T-cell (primary cell): ENCODE measurements around the gene PARP8. TPM values are rescaled to one million over a fixed set of nuclear protein-coding genes. Genes with fewer than 3 reads are reported as not detected.

Experiments used
- ATAC-seq, 4 experiments: fragments of 200-7000 bp in 3 of 4; fragments of 150-1000 bp in 1 of 4; cut with Tn5 transposase; replicated peaks in 1 of 4; 1 replicate in 3 of 4; 2 replicates in 1 of 4; pipeline ENCODE4 v1.10.0; 2021; ENCODE audit warnings: moderate library complexity in 3 of 4, mild to moderate bottlenecking in 2 of 4, moderate number of reproducible peaks in 1 of 4
- CTCF ChIA-PET, 2 donors: fragments of 300-600 bp; sonication (Branson Sonifier 250); formaldehyde crosslinking; loops; one replicate each; lab custom pipeline; 2022; ENCODE audit warnings: antibody characterized with exemption in 2 of 2; lab: Charles Lee
- POLR2A ChIA-PET, 2 donors: fragments of 300-600 bp; sonication (Branson Sonifier 250); formaldehyde crosslinking; loops; one replicate each; lab custom pipeline; 2022; ENCODE audit warnings: antibody characterized with exemption in 2 of 2; lab: Charles Lee
- DNase-seq, 35 experiments: peaks; one replicate each; pipeline versions ENCODE4 v3.0.0 to v3.0.0-alpha.2; 2013 to 2023
- H3K27ac ChIP-seq: one replicate; pipeline ENCODE4 v1.5.1; 2013; ENCODE audit warnings: low read length
- H3K27me3 ChIP-seq, 2 experiments: replicated peaks in 1 of 2; 1 replicate in 1 of 2; 2 replicates in 1 of 2; pipeline versions ENCODE4 v1.6.1 to v1.7.0; 2013; ENCODE audit warnings: low read length in 1 of 2, mixed read lengths in 1 of 2; ENCODE audit not compliant: control insufficient read depth in 2 of 2, insufficient read depth in 2 of 2; ENCODE audit errors: extremely low read depth in 1 of 2
- H3K36me3 ChIP-seq, 2 donors: 1 replicate in 1 of 2; 2 replicates in 1 of 2; pipeline versions ENCODE4 v1.6.1 to v1.7.0; 2013; ENCODE audit warnings: low read length in 1 of 2; ENCODE audit not compliant: control insufficient read depth in 2 of 2, insufficient read depth in 1 of 2; ENCODE audit errors: extremely low read depth in 1 of 2
- H3K4me1 ChIP-seq, 2 experiments: 1 replicate in 1 of 2; 2 replicates in 1 of 2; pipeline versions ENCODE4 v1.6.1 to v1.7.0; 2013; ENCODE audit warnings: low read length in 2 of 2, mixed read lengths in 1 of 2; ENCODE audit not compliant: insufficient read depth in 2 of 2, control insufficient read depth in 1 of 2; ENCODE audit errors: extremely low read depth in 1 of 2
- H3K4me3 ChIP-seq, 2 donors: 1 replicate in 1 of 2; 2 replicates in 1 of 2; pipeline versions ENCODE4 v1.5.1 to v1.7.0; 2013; ENCODE audit warnings: mild to moderate bottlenecking in 2 of 2, low read length in 1 of 2, moderate library complexity in 1 of 2; ENCODE audit not compliant: control insufficient read depth in 1 of 2; ENCODE audit errors: extremely low read depth in 1 of 2
- H3K9me3 ChIP-seq: 2 replicates; pipeline ENCODE4 v1.7.0; 2013
- H3K27ac Mint-ChIP-seq, 2 donors: one replicate each; pipeline ENCODE4 v1.8.0; 2020 to 2021; ENCODE audit warnings: mild to moderate bottlenecking in 2 of 2, mixed read lengths in 2 of 2
- H3K27me3 Mint-ChIP-seq, 2 donors: one replicate each; pipeline ENCODE4 v1.8.0; 2021 to 2022; ENCODE audit warnings: mixed read lengths in 2 of 2
- H3K36me3 Mint-ChIP-seq: one replicate; pipeline ENCODE4 v1.8.0; 2021; ENCODE audit warnings: mixed read lengths
- H3K4me1 Mint-ChIP-seq, 3 donors: one replicate each; pipeline ENCODE4 v1.8.0; 2020 to 2022; ENCODE audit warnings: mixed read lengths in 3 of 3, mild to moderate bottlenecking in 1 of 3
- H3K4me3 Mint-ChIP-seq, 3 donors: one replicate each; pipeline ENCODE4 v1.8.0; 2020 to 2022; ENCODE audit warnings: mild to moderate bottlenecking in 3 of 3, mixed read lengths in 3 of 3, moderate library complexity in 3 of 3
- H3K9me3 Mint-ChIP-seq, 3 donors: one replicate each; pipeline ENCODE4 v1.8.0; 2020 to 2022; ENCODE audit warnings: mixed read lengths in 3 of 3
- WGBS: methylation state at CpG from one replicate; pipeline ENCODE4 v1.1.5; 2013; ENCODE audit warnings: missing lambda C conversion rate; ENCODE audit not compliant: insufficient coverage; 5-methylcytosine and 5-hydroxymethylcytosine counted together
- total RNA-seq, 35 experiments: library from RNA in 6 of 35; stranded (reverse) in 6 of 35; fragments of 120-200 nt in 1 of 35; gene quantifications; one replicate each; pipeline versions ENCODE4 v1.2.1 to v1.2.4 and lab custom pipeline; 2013 to 2026

The PARP8 gene
- total RNA-seq, 5 donors from 2014 or later (not counting 1 experiment from before 2014, with no cell fraction given), result 92.8 to 252 (median 136) TPM

- H3K27me3 ChIP-seq, result no peaks in the 10 kb centered on the region
- H3K4me1 ChIP-seq, result peaks cover 31 to 40% of the 10 kb centered on the region in 2 experiments
- peak overlapping the region; percentile 81 for H3K27ac ChIP-seq
- Mint-ChIP-seq H3K4me1 (peaks cover 87 to 93% (median 90%) of the 10 kb centered on the region in 3 donors), H3K9me3 (no peaks in the 10 kb centered on the region), H3K27ac (peak overlapping the region; percentile 93 to 95), H3K27me3 (no peaks in the 10 kb centered on the region), H3K4me3 (peak overlapping the region; percentile 76 to 81 (median 80)), H3K36me3 (peaks cover 13% of the 10 kb centered on the region)
- ChIA-PET CTCF (no interaction called here), POLR2A (interaction anchor here (0.6 to 1.3 kb wide), 3 partner anchors 27 to 42 kb away, joined by 3 to 4 read pairs (median 3); no protein-coding TSS in a partner anchor)
- WGBS, result 0% methylated on average over 1 of the region's 2 CpGs
- no peaks in the 10 kb centered on the region for H3K9me3 ChIP-seq
- H3K4me3 ChIP-seq, result peak overlapping the region; percentile 24 to 35
- ATAC-seq (peak; percentile 94 to 97 (median 95)), DNase-seq (peak in 34 of 35 experiments; percentile 29 to 86 (median 50))
- H3K36me3 ChIP-seq, result peaks cover 0 to 4% of the 10 kb centered on the region in 2 donors
These were observed 44.8 kb downstream of the PARP8 start for GRCh38 chr5:50711280-50711679.

- H3K9me3 Mint-ChIP-seq, result no peaks in the 10 kb centered on the region
- WGBS, result 38% methylated on average over 1 of the region's 1 CpG
- peak overlapping the region; percentile 93 to 95 for H3K27ac Mint-ChIP-seq
- H3K36me3 Mint-ChIP-seq, result peaks cover 18% of the 10 kb centered on the region
- H3K27ac ChIP-seq, result peak overlapping the region; percentile 81
- no peaks in the 10 kb centered on the region for H3K9me3 ChIP-seq
- DNase-seq (no peak), ATAC-seq (no peak)
- no peaks in the 10 kb centered on the region for H3K27me3 ChIP-seq
- no peak overlapping the region for H3K4me3 ChIP-seq
- H3K27me3 Mint-ChIP-seq, result no peaks in the 10 kb centered on the region
- peaks cover 31 to 44% of the 10 kb centered on the region in 2 experiments for H3K4me1 ChIP-seq
- ChIA-PET CTCF (no interaction called here), POLR2A (interaction anchor here in 1 of 2 donors (1.1 kb wide), 1 partner anchor 12 kb away, joined by 3 read pairs; no protein-coding TSS in a partner anchor)
- peaks cover 0 to 4% of the 10 kb centered on the region in 2 donors for H3K36me3 ChIP-seq
- H3K4me1 Mint-ChIP-seq, result peaks cover 91 to 93% (median 92%) of the 10 kb centered on the region in 3 donors
- H3K4me3 Mint-ChIP-seq, result peak overlapping the region in 1 of 3 donors; percentile 81
These were observed 46.0 kb downstream of the PARP8 start for GRCh38 chr5:50712479-50712878.

- WGBS, result no CpG with 5 or more reads among the region's 5 CpGs
- Mint-ChIP-seq H3K4me1 (peaks cover 90 to 93% (median 90%) of the 10 kb centered on the region in 3 donors), H3K4me3 (peak overlapping the region; percentile 1 to 53 (median 3)), H3K27me3 (no peaks in the 10 kb centered on the region), H3K36me3 (peaks cover 27% of the 10 kb centered on the region), H3K27ac (peak overlapping the region; percentile 76 to 81), H3K9me3 (no peaks in the 10 kb centered on the region)
- ATAC-seq (no peak), DNase-seq (no peak)
- no peak overlapping the region for H3K4me3 ChIP-seq
- peak overlapping the region; percentile 81 for H3K27ac ChIP-seq
- H3K36me3 ChIP-seq, result peaks cover 0 to 4% of the 10 kb centered on the region in 2 donors
- no peaks in the 10 kb centered on the region for H3K9me3 ChIP-seq
- H3K4me1 ChIP-seq, result peaks cover 25 to 43% of the 10 kb centered on the region in 2 experiments
- no peaks in the 10 kb centered on the region for H3K27me3 ChIP-seq
- POLR2A ChIA-PET, result interaction anchor here (0.6 to 1.0 kb wide), 4 partner anchors 9 to 134 kb away, joined by 3 to 4 read pairs (median 4); no protein-coding TSS in a partner anchor
- CTCF ChIA-PET, result interaction anchor here in 1 of 2 donors (0.5 kb wide), 1 partner anchor 32 kb away, joined by 3 read pairs; no protein-coding TSS in a partner anchor
These were observed 48.6 kb downstream of the PARP8 start for GRCh38 chr5:50715001-50715400.

GRCh38 chr5:50716134-50716533, 49.7 kb downstream of the PARP8 start:
- Mint-ChIP-seq H3K4me3 (no peak overlapping the region), H3K9me3 (no peaks in the 10 kb centered on the region), H3K4me1 (peaks cover 91 to 93% (median 91%) of the 10 kb centered on the region in 3 donors), H3K36me3 (peaks cover 37% of the 10 kb centered on the region), H3K27ac (peak overlapping the region; percentile 6 to 71), H3K27me3 (no peaks in the 10 kb centered on the region)
- POLR2A ChIA-PET, result interaction anchor here in 1 of 2 donors (0.6 to 1.4 kb wide), 4 partner anchors 10 to 84 kb away, joined by 3 to 4 read pairs (median 4); no protein-coding TSS in a partner anchor
- no peaks in the 10 kb centered on the region for H3K27me3 ChIP-seq
- peaks cover 29 to 34% of the 10 kb centered on the region in 2 experiments for H3K4me1 ChIP-seq
- H3K36me3 ChIP-seq, result peaks cover 0 to 4% of the 10 kb centered on the region in 2 donors
- no peak for DNase-seq
- H3K27ac ChIP-seq, result no peak overlapping the region
- ATAC-seq, result no peak
- CTCF ChIA-PET, result interaction anchor here in 1 of 2 donors (0.9 kb wide), 1 partner anchor 10 kb away, joined by 3 read pairs; no protein-coding TSS in a partner anchor
- H3K4me3 ChIP-seq, result no peak overlapping the region
- no peaks in the 10 kb centered on the region for H3K9me3 ChIP-seq
- WGBS, result 100% methylated on average over 1 of the region's 2 CpGs

- no peak for ATAC-seq
- H3K4me1 Mint-ChIP-seq, result peaks cover 89 to 92% (median 91%) of the 10 kb centered on the region in 3 donors
- ChIA-PET POLR2A (interaction anchor here (0.6 to 1.1 kb wide), 3 partner anchors 12 to 41 kb away, joined by 3 to 4 read pairs (median 3); no protein-coding TSS in a partner anchor), CTCF (no interaction called here)
- H3K27ac ChIP-seq, result no peak overlapping the region
- H3K27ac Mint-ChIP-seq, result peak overlapping the region; percentile 9 to 71
- H3K27me3 Mint-ChIP-seq, result no peaks in the 10 kb centered on the region
- no peak for DNase-seq
- H3K36me3 Mint-ChIP-seq, result peaks cover 38% of the 10 kb centered on the region
- no peaks in the 10 kb centered on the region for H3K27me3 ChIP-seq
- H3K4me3 Mint-ChIP-seq, result no peak overlapping the region
- H3K4me3 ChIP-seq, result no peak overlapping the region
- H3K9me3 Mint-ChIP-seq, result no peaks in the 10 kb centered on the region
- H3K4me1 ChIP-seq, result peaks cover 22 to 29% of the 10 kb centered on the region in 2 experiments
- H3K9me3 ChIP-seq, result no peaks in the 10 kb centered on the region
- peaks cover 0 to 4% of the 10 kb centered on the region in 2 donors for H3K36me3 ChIP-seq
- no CpG with 5 or more reads among the region's 2 CpGs for WGBS
These were observed 51.2 kb downstream of the PARP8 start for GRCh38 chr5:50717651-50718050.

GRCh38 chr5:50720061-50720710, 53.7 kb downstream of the PARP8 start:
- Mint-ChIP-seq H3K9me3 (no peaks in the 10 kb centered on the region), H3K36me3 (peaks cover 36% of the 10 kb centered on the region), H3K27me3 (no peaks in the 10 kb centered on the region), H3K27ac (peak overlapping the region; percentile 56 to 74), H3K4me1 (peaks cover 85 to 87% (median 87%) of the 10 kb centered on the region in 3 donors), H3K4me3 (peak overlapping the region in 2 of 3 donors; percentile 8 to 57)
- DNase-seq (no peak), ATAC-seq (no peak)
- H3K27ac ChIP-seq, result no peak overlapping the region
- H3K9me3 ChIP-seq, result no peaks in the 10 kb centered on the region
- H3K27me3 ChIP-seq, result no peaks in the 10 kb centered on the region
- H3K4me1 ChIP-seq, result peaks cover 11 to 16% of the 10 kb centered on the region in 2 experiments
- H3K36me3 ChIP-seq, result peaks cover 0 to 1% of the 10 kb centered on the region in 2 donors
- 33% methylated on average over 1 of the region's 4 CpGs for WGBS
- CTCF ChIA-PET, result interaction anchor here (0.6 to 1.1 kb wide), 3 partner anchors 17 to 333 kb away, joined by 3 to 6 read pairs (median 3); no protein-coding TSS in a partner anchor
- H3K4me3 ChIP-seq, result no peak overlapping the region
- POLR2A ChIA-PET, result interaction anchor here in 1 of 2 donors (0.6 to 0.7 kb wide), 3 partner anchors 23 to 122 kb away, joined by 3 read pairs; no protein-coding TSS in a partner anchor
